ENCODE results near the gene TMED4. TPM values are rescaled to one million over a fixed set of nuclear protein-coding genes. Genes with fewer than 3 reads are reported as not detected.

Gene TMED4
- total and polyA plus RNA-seq, 2 of the 13 experiments (the other 11 are each of a cell fraction or from before 2014, with no cell fraction given): 81.4 to 109 TPM

- ATAC-seq (no peak), FAIRE-seq (no peak), DNase-seq (ENCODE audit: low spot score) (no peak)
- no peak for TF ChIP-seq SYNCRIP (IDR thresholded peaks at IDR 0.05; ENCODE audit: insufficient read depth, low read depth, low read length)
- TF ChIP-seq, protein P1, sequence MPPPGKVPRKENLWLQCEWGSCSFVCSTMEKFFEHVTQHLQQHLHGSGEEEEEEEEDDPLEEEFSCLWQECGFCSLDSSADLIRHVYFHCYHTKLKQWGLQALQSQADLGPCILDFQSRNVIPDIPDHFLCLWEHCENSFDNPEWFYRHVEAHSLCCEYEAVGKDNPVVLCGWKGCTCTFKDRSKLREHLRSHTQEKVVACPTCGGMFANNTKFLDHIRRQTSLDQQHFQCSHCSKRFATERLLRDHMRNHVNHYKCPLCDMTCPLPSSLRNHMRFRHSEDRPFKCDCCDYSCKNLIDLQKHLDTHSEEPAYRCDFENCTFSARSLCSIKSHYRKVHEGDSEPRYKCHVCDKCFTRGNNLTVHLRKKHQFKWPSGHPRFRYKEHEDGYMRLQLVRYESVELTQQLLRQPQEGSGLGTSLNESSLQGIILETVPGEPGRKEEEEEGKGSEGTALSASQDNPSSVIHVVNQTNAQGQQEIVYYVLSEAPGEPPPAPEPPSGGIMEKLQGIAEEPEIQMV (CRISPR knock-in tag; IDR thresholded peaks at IDR 0.05; ENCODE audit: low read depth): no peak
- TF ChIP-seq U2AF2 (IDR thresholded peaks at IDR 0.05; ENCODE audit: low read depth, low read length): no peak
- no peak for TF ChIP-seq ZNF460 (CRISPR knock-in tag; IDR thresholded peaks at IDR 0.05; ENCODE audit: borderline replicate concordance)
- no peak for TF ChIP-seq FLYWCH1 (CRISPR knock-in tag; IDR thresholded peaks at IDR 0.05)
- no peak for TF ChIP-seq KMT2A (CRISPR knock-in tag; IDR thresholded peaks at IDR 0.05)
- no peak for TF ChIP-seq HNF4A (CRISPR knock-in tag; IDR thresholded peaks at IDR 0.05)
- no peak for TF ChIP-seq ZNF274 (CRISPR knock-in tag; IDR thresholded peaks at IDR 0.05)
- TF ChIP-seq ZBTB42 (CRISPR knock-in tag; IDR thresholded peaks at IDR 0.05): no peak
- TF ChIP-seq TMF1 (CRISPR knock-in tag; IDR thresholded peaks at IDR 0.05; ENCODE audit: low read depth): no peak
- TF ChIP-seq, protein P2, sequence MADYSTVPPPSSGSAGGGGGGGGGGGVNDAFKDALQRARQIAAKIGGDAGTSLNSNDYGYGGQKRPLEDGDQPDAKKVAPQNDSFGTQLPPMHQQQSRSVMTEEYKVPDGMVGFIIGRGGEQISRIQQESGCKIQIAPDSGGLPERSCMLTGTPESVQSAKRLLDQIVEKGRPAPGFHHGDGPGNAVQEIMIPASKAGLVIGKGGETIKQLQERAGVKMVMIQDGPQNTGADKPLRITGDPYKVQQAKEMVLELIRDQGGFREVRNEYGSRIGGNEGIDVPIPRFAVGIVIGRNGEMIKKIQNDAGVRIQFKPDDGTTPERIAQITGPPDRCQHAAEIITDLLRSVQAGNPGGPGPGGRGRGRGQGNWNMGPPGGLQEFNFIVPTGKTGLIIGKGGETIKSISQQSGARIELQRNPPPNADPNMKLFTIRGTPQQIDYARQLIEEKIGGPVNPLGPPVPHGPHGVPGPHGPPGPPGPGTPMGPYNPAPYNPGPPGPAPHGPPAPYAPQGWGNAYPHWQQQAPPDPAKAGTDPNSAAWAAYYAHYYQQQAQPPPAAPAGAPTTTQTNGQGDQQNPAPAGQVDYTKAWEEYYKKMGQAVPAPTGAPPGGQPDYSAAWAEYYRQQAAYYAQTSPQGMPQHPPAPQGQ (CRISPR knock-in tag; IDR thresholded peaks at IDR 0.05; ENCODE audit: borderline replicate concordance): no peak
- no peak for TF ChIP-seq ZUFSP (CRISPR knock-in tag; IDR thresholded peaks at IDR 0.05; ENCODE audit: borderline replicate concordance)
- no peak overlapping the region for H3K27ac ChIP-seq (ENCODE audit: extremely low read length, insufficient read depth, low read length)
- peaks cover 10 to 14% of the 10 kb centered on the region in 2 experiments; a peak in 4 of 5 replicates for H3K36me3 ChIP-seq (replicated peaks in 1 of 2; ENCODE audit: control insufficient read depth in 1 of 2, insufficient read depth in 2 of 2, low read length in 2 of 2)
- intact Hi-C loops (cut with micrococcal nuclease; ENCODE audit: unreplicated experiment) (no loop called here), in situ Hi-C loops (cut with HindIII; ENCODE audit: extremely low pct_ligation_motif_present, low pct_unique_long_range_greater_than_20kb) (no loop called here)
- no peak overlapping the region for H2AFZ ChIP-seq (ENCODE audit: low read length)
- ChIA-PET POLR2A (no interaction called here), CTCF (ENCODE audit: low intra/inter-chr PET ratio, low total read pairs) (no interaction called here)
- H3K27me3 ChIP-seq (ENCODE audit: control insufficient read depth in 1 of 2, insufficient read depth in 2 of 2, low read length in 2 of 2): no peaks in the 10 kb centered on the region
- H4K20me1 ChIP-seq (ENCODE audit: insufficient read depth, low read length): no peaks in the 10 kb centered on the region
- H3K9me3 ChIP-seq (ENCODE audit: low read length): no peaks in the 10 kb centered on the region
- WGBS (ENCODE audit: low lambda C conversion rate): 97% methylated on average over 11 of the region's 11 CpGs
- H3K79me2 ChIP-seq (ENCODE audit: insufficient read depth, low read length): no peaks in the 10 kb centered on the region
- no TSS peak for BruUV-seq (replicated peaks)
- H3K4me2 ChIP-seq (ENCODE audit: low read depth, low read length): no peak overlapping the region
- no peak overlapping the region for H3K4me3 ChIP-seq (replicated peaks in 1 of 3; ENCODE audit: insufficient read depth in 1 of 3, low read depth in 2 of 3, low read length in 3 of 3)
- H3K9ac ChIP-seq (ENCODE audit: insufficient read depth, low read depth, low read length): no peak overlapping the region
- H3K4me1 ChIP-seq (ENCODE audit: insufficient read depth, low read length): peaks cover 28% of the 10 kb centered on the region
These were observed 48.9 kb upstream of the TMED4 start for GRCh38 chr7:44630792-44631457.
